MG63 (cell line): ENCODE results near the gene TRABD2B. TPM values are rescaled to one million over a fixed set of nuclear protein-coding genes. Genes with fewer than 3 reads are reported as not detected.

Source experiments
- DNase-seq: peaks from one replicate; pipeline ENCODE4 v3.0.0-alpha.2; 2020
- H3K27me3 ChIP-seq: fragments of 250-450 bp; sonication (Bioruptor Pico); 2 replicates; pipeline ENCODE4 v1.5.1; 2020; ENCODE audit warnings: mild to moderate bottlenecking, moderate library complexity
- H3K36me3 ChIP-seq: fragments of 250-450 bp; sonication (Bioruptor Pico); 2 replicates; pipeline ENCODE4 v1.5.1; 2020; ENCODE audit warnings: mild to moderate bottlenecking, moderate library complexity
- H3K4me3 ChIP-seq: fragments of 250-450 bp; sonication (Bioruptor Pico); 2 replicates; pipeline ENCODE4 v1.5.1; 2020; ENCODE audit warnings: mild to moderate bottlenecking, moderate library complexity
- H3K9me3 ChIP-seq: fragments of 250-450 bp; sonication (Bioruptor Pico); 2 replicates; pipeline ENCODE4 v1.5.1; 2020; ENCODE audit warnings: mild to moderate bottlenecking, moderate library complexity
- total RNA-seq: library from RNA; depleted of rRNA; stranded (reverse); fragments of >200 nt; shearing (Covaris generic); gene quantifications from 2 replicates; pipeline ENCODE4 v1.2.3, GENCODE V29; 2014; ENCODE audit warnings: low replicate concordance; rRNA removed

Gene TRABD2B
- total RNA-seq, 1 experiment from 2014 or later = 1.7 TPM

- H3K4me3 ChIP-seq = no peak overlapping the region
- peaks cover 22% of the 10 kb centered on the region for H3K27me3 ChIP-seq
- no peak for DNase-seq
- H3K36me3 ChIP-seq = no peaks in the 10 kb centered on the region
- no peaks in the 10 kb centered on the region for H3K9me3 ChIP-seq
Observed at GRCh38 chr1:47712596-47713299, 284.4 kb downstream of the TRABD2B start.

- Histone ChIP-seq H3K4me3 (no peak overlapping the region), H3K27me3 (peaks cover 22% of the 10 kb centered on the region), H3K9me3 (no peaks in the 10 kb centered on the region), H3K36me3 (no peaks in the 10 kb centered on the region)
- DNase-seq = no peak
Observed at GRCh38 chr1:47711848-47712492, 285.2 kb downstream of the TRABD2B start.

GRCh38 chr1:47711184-47711847 is 285.9 kb downstream of the TRABD2B start:
- no peaks in the 10 kb centered on the region for H3K36me3 ChIP-seq
- H3K9me3 ChIP-seq = no peaks in the 10 kb centered on the region
- no peak overlapping the region for H3K4me3 ChIP-seq
- H3K27me3 ChIP-seq = peaks cover 22% of the 10 kb centered on the region
- no peak for DNase-seq

Other genes with a start within 250 kb of the TRABD2B start
- not detected in 2 replicates for gene SLC5A9, start 225.3 kb upstream of the TRABD2B start, total RNA-seq